ENCODE data around the gene PHGDH.
"Not testable (repeated sequence)": the region's sequence is repeated elsewhere in the genome, so short reads cannot be mapped to it uniquely, and the experiment has no call there.

Gene PHGDH

GRCh38 chr1:119766374-119766794, 54.6 kb downstream of the PHGDH start:
- DNase-seq (ENCODE audit: low read depth in 2 of 2) = no peak

- DNase-seq (ENCODE audit: low read depth in 2 of 2) = no peak
Observed at GRCh38 chr1:119767486-119767885, 55.8 kb downstream of the PHGDH start.

DNA sequence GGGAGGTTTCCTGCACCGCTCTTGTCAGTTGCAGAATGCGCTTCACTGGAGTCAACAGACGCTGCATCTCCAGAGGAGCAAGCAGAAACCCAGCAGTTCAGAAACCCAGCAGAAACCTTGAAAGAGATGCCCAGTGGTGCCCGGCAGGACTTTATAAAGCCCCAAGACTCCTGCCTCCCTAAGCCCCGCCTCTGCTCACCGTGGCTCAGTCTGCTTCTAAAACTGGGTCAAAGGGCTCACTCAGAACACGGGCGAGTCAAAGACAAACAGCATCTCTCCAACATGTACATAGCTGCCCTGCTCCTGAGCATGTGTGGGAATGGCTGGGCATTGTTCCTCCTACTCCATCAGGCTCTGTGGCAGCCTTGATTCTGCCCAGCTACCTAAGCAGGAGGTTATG, 57.0 kb downstream of the PHGDH start, which contains the start of gene HMGCS2:
HMGCS2 (minus strand) TSS at position 128 of the 400 bp plus-strand sequence; CDS start at position 67, 61 bp downstream.
- no peak for DNase-seq (ENCODE audit: low read depth in 2 of 2)

DNA sequence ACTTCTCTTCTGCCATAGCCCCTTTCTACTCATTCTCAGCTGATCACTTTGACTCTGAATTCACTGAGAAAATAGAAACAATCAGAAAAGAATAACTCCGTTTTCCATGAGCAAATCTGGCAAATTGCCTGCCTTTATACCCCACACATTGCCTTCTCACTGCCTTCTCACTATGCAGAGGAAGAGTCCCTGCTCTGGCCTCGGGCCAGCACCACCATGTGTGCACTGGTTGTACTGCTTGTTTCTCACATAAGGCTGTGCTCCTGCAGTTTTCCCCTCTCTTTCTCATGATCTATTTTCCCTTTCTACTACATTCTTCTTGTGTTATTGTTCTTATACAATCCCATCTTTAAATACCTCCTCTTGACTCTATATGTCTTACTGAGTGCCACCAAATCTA, 59.3 kb downstream of the PHGDH start:
- DNase-seq (ENCODE audit: low read depth in 2 of 2) = no peak

DNA sequence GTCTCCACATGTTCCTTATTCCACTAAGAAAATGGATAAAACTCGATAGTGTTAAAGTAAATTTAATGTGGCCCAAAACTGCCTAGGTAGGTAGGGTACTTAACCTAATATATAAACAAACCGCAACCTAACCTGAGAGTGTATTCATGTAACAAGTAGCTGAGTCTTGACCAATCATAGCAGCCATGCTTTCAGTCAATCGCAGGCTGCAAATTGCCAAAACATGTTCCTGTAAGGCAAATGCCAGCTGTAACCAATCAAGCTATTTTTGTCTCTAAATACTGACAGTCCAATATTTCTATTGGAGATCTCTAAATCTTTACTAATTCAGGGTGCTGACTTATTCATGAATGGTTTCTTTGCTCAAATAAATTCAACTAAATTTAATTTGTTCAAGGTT, 60.0 kb downstream of the PHGDH start:
- no peak for DNase-seq (ENCODE audit: low read depth in 2 of 2)

DNA sequence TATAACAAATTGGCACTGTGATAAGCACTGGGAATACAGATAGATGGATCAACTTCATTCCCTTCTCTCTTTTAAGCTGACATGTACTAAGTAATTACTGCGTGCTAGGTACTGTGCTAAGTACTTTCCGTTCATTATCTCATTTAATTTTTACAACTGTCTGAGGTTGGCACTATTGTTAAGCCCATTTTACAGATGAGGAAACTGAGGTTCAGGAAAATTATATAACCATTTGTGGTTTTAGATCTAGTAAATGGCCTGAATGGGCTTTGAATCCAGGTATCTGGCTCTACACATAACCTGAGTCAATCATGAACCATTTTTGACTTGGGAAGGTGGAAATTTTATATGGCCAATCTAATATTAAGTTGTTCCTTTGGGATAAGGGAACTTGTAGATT, 60.6 kb downstream of the PHGDH start:
- no peak for DNase-seq (ENCODE audit: low read depth in 2 of 2)

DNA sequence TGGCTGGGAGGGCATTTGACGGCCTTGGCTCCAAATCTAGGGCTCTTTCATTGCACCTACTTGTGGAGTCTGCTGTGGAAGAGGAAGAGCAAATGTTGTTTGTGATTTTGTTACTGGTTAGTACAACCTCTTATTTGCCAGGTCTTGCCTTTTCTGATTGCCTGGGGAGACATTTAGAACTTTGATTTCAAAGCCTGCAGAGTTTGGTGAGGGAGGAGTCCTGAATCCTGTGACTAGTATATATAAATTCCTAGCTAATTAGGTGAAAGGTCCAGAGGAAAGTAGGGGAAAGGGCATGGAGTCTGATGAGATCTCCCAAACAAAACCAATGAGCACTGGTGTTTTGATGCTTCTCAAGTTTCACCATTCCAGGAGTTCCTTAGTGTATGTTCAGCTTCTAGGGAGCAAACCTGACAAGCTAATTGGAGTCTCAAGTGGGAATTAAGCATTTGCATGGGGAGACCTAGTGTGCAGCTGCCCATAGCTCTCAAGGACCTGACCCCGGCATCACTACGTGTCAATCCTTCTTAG, 62.0 kb downstream of the PHGDH start:
- no peak for DNase-seq (ENCODE audit: low read depth in 2 of 2)

DNA sequence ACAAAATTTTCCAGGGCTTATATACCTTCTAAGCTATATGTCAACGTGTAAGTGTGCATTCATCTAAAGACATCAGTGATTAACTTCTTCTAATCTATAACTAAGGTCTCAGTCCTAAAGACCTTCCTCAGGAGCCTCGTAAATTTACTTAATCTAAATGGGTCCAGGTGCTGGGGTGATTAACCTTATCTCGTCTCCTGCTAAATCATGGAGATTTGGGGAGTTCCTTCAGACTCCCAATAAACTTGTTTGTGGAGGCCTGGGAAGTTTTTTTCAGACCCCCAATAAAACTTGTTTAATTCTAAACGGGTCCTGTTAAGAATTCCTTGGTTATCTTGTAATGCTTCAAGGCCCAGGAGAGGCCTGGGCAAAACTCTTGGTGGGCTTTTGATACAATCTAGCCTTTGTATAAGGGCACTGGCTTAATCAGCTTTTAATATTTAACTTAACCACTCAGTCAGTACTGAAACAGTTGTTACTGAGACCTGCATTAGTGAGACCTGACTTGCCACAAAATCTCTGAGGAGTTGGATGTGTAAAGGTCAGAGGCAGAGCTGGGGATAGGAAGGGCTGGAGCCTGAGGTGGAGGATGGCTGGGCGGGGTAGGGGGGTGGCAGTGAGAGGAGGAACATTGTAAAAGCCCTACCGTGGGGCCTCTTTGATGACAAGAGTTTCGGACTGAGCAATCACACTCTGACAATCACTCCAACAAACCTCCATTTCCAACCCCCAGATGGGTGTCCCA, 63.2 kb downstream of the PHGDH start:
- DNase-seq (ENCODE audit: low read depth in 2 of 2) = no peak

DNA sequence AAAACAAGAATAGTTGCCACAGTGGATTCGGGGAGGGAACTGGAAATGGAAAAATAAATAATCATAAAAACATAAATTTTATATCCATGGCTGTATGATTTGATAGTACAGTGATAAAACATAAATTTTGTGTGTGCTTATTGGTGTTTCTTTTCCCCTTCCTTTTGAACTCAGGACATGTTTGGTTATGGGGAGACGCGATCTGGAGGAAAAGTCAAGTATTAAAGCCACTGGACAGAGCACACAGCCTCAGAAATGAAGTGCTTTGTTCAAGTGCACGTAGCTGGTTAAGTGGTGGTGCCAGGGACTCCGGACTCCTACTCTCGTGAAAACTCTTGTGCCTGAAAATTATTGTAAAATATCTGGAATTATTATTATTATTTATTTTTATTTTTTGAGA, 66.6 kb downstream of the PHGDH start:
- DNase-seq (ENCODE audit: low read depth in 2 of 2) = no peak

DNA sequence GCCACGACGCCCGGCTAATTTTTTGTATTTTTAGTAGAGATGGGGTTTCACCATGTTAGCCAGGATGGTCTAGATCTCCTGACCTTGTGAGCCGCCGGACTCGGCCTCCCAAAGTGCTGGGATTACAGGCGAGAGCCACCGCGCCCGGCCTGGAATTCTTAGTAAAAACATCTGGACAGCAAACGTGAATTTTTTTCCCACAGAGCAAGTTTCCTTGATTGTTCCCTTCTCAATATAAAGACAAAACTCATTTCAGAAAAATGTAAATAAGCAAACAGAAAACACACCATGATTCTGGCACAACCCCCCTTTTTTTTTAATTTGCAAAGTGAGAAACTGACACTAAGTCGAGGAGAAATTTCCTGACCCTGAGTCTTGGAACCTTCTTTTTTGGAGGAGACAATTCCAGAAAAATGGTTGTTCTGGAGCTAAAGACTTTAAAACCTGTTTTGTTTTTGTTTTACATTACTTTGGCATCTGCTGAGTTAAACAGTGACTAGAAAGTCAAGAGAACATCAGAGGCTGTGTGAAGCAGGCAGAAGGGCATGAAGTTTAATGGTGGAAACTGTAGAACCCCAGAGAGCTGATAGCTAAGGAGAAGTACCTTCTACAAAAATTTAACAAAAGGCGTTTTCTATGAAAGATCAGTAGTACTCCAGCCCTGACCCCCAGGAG, 67.3 kb downstream of the PHGDH start:
- DNase-seq (ENCODE audit: low read depth in 2 of 2) = no peak

- DNase-seq (ENCODE audit: low read depth in 2 of 2) = no peak
Observed at GRCh38 chr1:119779869-119780356, 68.2 kb downstream of the PHGDH start.

DNA sequence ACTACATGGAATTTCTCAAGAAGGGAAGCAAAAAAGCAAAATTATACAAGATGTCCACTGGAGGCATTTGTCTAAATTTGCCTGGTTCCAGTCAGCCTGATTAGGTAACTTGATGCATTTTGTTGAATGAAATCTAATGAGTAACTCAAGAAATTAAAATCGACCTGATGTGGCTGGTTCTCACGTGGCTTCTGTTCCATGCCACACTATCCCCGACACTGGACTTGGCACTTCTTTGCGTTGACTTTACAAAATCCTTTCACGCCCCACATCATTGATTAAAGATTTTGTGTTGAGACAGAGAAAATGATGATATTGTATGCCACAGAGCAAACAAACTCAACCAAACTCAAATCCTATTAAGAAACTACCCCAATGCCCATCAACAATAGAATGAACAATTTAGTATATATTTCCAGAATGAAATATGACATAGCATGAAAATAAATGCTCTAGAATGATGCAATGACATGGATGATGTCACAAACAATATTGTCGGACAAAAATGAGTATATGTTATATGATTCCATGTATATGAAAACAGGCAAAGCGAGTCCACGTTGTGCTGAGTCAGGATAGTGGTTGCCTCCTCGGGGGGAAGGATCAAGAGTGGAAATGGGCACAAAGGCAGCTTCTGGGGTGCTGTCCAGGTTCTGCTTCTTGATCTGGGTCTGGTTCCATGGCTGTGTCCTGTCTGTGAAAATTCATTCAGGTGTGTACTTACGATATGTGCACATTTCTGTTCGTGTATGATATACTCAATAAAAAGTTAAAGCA, 69.9 kb downstream of the PHGDH start:
- DNase-seq (ENCODE audit: low read depth in 2 of 2) = no peak

- DNase-seq (ENCODE audit: low read depth in 2 of 2) = no peak
Observed at GRCh38 chr1:119782631-119783325, 71.0 kb downstream of the PHGDH start.

DNA sequence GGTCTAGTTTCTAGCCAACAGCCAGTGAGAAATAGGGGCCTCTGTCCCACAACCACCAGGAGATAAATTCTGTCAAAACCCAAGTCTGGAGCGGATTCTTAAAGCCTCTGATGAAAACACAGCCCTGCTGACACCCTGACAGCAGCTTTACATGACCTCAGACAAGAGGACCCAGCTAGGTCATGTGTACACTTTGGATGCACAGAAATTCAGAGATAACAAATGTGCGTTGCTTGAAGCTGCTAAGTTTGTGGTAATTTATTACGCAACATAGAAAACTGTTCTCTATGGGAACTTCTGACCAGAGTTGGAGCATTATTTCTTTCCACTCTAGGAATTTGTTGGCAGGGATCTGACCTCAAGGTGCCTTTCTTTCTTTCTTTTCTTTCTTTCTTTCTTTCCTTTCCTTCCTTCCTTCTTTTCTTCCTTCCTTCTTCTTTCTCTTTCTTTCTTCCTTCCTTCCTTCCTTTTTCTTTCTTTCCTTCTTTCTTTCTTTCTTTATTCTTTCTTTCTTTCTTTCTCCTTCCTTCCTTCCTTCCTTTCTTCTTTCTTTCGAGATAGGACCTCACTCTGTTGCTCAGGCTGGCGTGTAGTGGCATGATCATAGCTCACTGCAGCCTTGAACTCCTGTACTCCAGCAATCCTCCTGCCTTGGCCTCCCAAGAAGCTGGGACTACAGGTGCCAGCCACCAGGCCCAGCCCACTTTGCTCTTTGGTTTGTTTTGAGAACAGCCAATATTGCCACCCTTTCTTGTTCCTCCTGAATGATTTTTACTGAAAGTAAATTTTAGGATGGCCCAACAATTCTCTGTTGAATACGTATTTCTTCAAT, 71.8 kb downstream of the PHGDH start:
- DNase-seq (ENCODE audit: low read depth in 2 of 2) = no peak

DNA sequence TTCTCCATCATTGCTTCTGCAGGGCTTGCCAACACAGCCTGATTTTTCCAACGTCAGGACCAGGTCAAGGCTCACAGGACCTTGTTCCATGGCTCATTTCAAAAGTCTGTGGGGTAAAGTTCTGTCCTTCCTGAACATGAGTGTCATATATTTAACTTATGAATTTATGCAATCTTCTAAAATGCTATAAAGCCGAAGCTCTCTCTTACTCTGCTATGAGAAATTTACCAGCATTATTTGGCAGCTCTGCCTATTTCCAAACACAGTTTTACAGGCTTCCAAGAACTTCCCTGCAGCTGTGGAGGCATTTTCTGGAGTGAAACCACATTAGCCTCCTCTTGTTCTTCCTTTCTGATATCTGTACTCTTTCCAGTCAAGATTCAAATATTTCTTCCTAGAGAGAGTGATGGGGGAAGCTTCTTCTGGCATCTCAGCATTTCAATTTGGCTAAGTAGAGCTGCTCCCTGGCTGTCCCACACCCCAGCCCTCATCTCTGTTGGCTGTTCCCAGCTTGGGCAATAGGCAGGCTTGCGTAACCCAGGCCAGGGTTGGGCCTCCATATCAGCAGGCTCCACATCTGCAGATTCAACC, 72.6 kb downstream of the PHGDH start:
- DNase-seq (ENCODE audit: low read depth in 2 of 2) = no peak

DNA sequence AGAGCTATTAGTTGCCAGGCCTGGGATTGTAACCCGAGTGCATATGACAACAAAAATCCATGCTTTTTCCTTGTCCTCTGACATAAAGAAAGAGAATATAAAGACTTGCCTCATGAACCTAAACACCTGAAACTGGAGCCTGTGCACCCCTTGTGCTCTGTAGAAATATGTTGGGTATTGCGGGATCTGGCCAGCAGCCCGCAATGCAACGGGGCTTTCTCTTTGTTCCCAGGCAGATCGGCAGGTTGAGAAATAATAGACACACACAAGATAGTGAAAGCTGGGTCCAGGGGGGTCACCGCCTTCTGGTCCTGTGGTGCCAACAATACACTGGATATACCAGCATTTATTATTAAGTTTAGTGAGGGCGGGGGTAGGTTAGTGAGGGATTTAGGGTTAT, 74.3 kb downstream of the PHGDH start:
- DNase-seq (ENCODE audit: low read depth in 2 of 2) = not testable (repeated sequence)

- not testable (repeated sequence) for DNase-seq (ENCODE audit: low read depth in 2 of 2)
Observed at GRCh38 chr1:119786473-119787050, 74.8 kb downstream of the PHGDH start.

- DNase-seq (ENCODE audit: low read depth in 2 of 2) = no peak
Observed at GRCh38 chr1:119787776-119788175, 76.0 kb downstream of the PHGDH start.

DNA sequence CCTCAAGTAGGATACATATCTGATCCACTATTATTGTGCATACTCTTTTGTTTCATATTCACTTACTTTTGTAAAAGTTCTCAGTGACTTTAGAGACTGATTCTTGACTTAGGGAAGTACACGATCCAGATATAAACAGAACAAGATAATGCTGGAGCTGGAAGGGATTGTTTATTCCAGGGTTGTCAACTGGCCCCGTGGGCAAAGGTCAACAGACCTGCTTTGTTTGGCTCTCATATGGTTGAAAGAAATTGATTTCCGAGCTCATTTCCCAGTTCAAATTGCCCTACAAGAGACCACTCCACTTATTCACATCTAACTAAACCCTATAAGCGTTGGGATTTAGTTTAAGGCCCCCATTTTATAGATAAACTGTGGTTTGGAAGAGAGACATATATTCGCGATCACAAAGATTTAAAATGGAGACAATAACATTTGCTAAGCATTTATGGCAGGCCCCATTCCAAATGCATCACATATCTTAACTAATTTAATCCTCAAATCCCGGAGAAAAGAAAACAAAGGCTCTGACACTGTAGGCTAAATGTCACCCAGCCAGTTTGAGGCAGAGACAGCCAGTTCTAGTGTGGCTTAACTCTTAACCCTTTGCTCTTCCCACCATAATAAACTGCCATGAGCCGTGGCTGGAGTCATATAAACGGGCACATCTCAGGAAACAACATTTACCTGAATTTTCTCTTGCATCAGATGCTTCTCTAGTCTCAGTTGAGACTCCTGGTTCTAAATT, 78.9 kb downstream of the PHGDH start:
- no peak for DNase-seq (ENCODE audit: low read depth in 2 of 2)
